A549 (cell line): ENCODE measurements around the gene POP5. TPM values are rescaled to one million over a fixed set of nuclear protein-coding genes. Genes with fewer than 3 reads are reported as not detected.
"Not testable (repeated sequence)": the region's sequence is repeated elsewhere in the genome, so short reads cannot be mapped to it uniquely, and the experiment has no call there.

Experiments
- ATAC-seq, 2 experiments: fragments of 200-7000 bp in 1 of 2; fragments of >200 bp in 1 of 2; cut with Nextera tagmentation in 1 of 2; cut with Tn5 transposase in 1 of 2; 3 replicates each; pipeline versions ENCODE4 v1.8.0 to v1.9.1; 2018 to 2020; ENCODE audit warnings: mild to moderate bottlenecking in 1 of 2, moderate library complexity in 1 of 2
- CTCF ChIA-PET: fragments of 300-600 bp; sonication (Branson Sonifier 250); formaldehyde crosslinking; extraction: SDS; loops from one replicate; lab custom pipeline; 2021; ENCODE audit warnings: antibody characterized with exemption, inconsistent platforms; lab: Yijun Ruan, JAX
- POLR2A ChIA-PET: fragments of 350-600 bp; formaldehyde crosslinking; extraction: SDS; loops from one replicate; lab custom pipeline; 2021; ENCODE audit warnings: antibody characterized with exemption, inconsistent platforms; lab: Yijun Ruan, JAX
- DNase-seq, 2 experiments: peaks; one replicate each; pipeline versions ENCODE4 v3.0.0 to v3.0.0-alpha.2; 2011 to 2016; ENCODE audit warnings: low read depth in 1 of 2, low spot score in 1 of 2
- FAIRE-seq: peaks from 2 replicates; lab custom pipeline; 2011; peaks lifted over from hg19 to GRCh38; lab: Jason Lieb, UNC
- H3K27ac ChIP-seq, 2 experiments: fragments of >200 bp; sonication (Bioruptor Twin); formaldehyde crosslinking; 3 replicates each; pipeline ENCODE4 v1.5.1; 2016 to 2017
- H3K4me1 ChIP-seq: fragments of >200 bp; sonication (Bioruptor Twin); formaldehyde crosslinking; 3 replicates; pipeline ENCODE4 v1.6.1; 2016
- H3K4me2 ChIP-seq: fragments of >200 bp; sonication (Bioruptor Twin); formaldehyde crosslinking; 3 replicates; pipeline ENCODE4 v1.6.1; 2016
- H3K4me3 ChIP-seq: fragments of >200 bp; sonication (Bioruptor Twin); formaldehyde crosslinking; 3 replicates; pipeline ENCODE4 v1.5.1; 2016
- H3K9me3 ChIP-seq: fragments of >200 bp; sonication (Bioruptor Twin); formaldehyde crosslinking; 3 replicates; pipeline ENCODE4 v1.6.1; 2016
- CBX8 ChIP-seq: fragments of 200-600 bp; sonication (generic); IDR thresholded peaks from 2 replicates; pipeline ENCODE4 v1.6.1; 2016
- CHD2 ChIP-seq: fragments of 150-350 bp; IDR thresholded peaks from 2 replicates; pipeline ENCODE4 v1.6.1; 2014; ENCODE audit warnings: low read length; ENCODE audit not compliant: partially characterized antibody
- EHMT2 ChIP-seq: fragments of 200-600 bp; sonication (generic); IDR thresholded peaks from 2 replicates; pipeline ENCODE4 v1.6.1; 2016; ENCODE audit warnings: antibody characterized with exemption, low read depth, mild to moderate bottlenecking, moderate library complexity
- HEYL ChIP-seq: fragments of 250-450 bp; sonication (Bioruptor Pico); IDR thresholded peaks from 2 replicates; pipeline ENCODE4 v1.8.0; 2021; ENCODE audit warnings: mild to moderate bottlenecking, moderate library complexity
- HOXA7 ChIP-seq: fragments of 250-450 bp; sonication (Bioruptor Pico); IDR thresholded peaks from 2 replicates; pipeline ENCODE4 v1.5.0; 2020; ENCODE audit warnings: mild to moderate bottlenecking, moderate library complexity
- HOXB5 ChIP-seq: fragments of 250-450 bp; sonication (Bioruptor Pico); IDR thresholded peaks from 2 replicates; pipeline ENCODE4 v1.5.0; 2020; ENCODE audit warnings: mild to moderate bottlenecking, moderate library complexity
- JUN ChIP-seq, 2 experiments: fragments of >200 bp; sonication (Bioruptor Twin); formaldehyde crosslinking; IDR thresholded peaks; 2 replicates in 1 of 2; 3 replicates in 1 of 2; pipeline ENCODE4 v1.6.1; 2016 to 2017
- KDM1A ChIP-seq: fragments of 200-600 bp; sonication (generic); IDR thresholded peaks from 2 replicates; pipeline ENCODE4 v1.6.1; 2016; ENCODE audit warnings: low read depth, mild to moderate bottlenecking
- KDM5A ChIP-seq: fragments of 200-600 bp; sonication (generic); IDR thresholded peaks from 2 replicates; pipeline ENCODE4 v1.6.1; 2016; ENCODE audit warnings: antibody characterized with exemption, mild to moderate bottlenecking
- MAFK ChIP-seq: fragments of 450-650 bp; IDR thresholded peaks from 2 replicates; pipeline ENCODE4 v1.6.1; 2014; ENCODE audit not compliant: partially characterized antibody
- NR3C1 ChIP-seq: fragments of >200 bp; sonication (Bioruptor Twin); formaldehyde crosslinking; IDR thresholded peaks from 3 replicates; pipeline ENCODE4 v1.6.1; 2017
- POLR2A ChIP-seq: IDR thresholded peaks from 2 replicates; pipeline ENCODE4 v1.6.1; 2012; ENCODE audit warnings: mild to moderate bottlenecking, low read length
- POLR2AphosphoS2 ChIP-seq: conservative IDR thresholded peaks from 2 replicates; pipeline ENCODE4 v1.6.1; 2012; ENCODE audit warnings: low read length, improper control_type of control experiment, inconsistent platforms
- RAD21 ChIP-seq, 2 experiments: fragments of >200 bp in 1 of 2; sonication (Bioruptor Twin) in 1 of 2; formaldehyde crosslinking in 1 of 2; IDR thresholded peaks in 1 of 2; conservative IDR thresholded peaks in 1 of 2; 2 replicates in 1 of 2; 3 replicates in 1 of 2; pipeline ENCODE4 v1.6.1; 2012 to 2018; ENCODE audit warnings: inconsistent platforms in 1 of 2
- RARB ChIP-seq: fragments of 250-450 bp; sonication (Bioruptor Pico); IDR thresholded peaks from 2 replicates; pipeline ENCODE4 v1.8.0; 2021; ENCODE audit warnings: mild to moderate bottlenecking, moderate library complexity
- SMC3 ChIP-seq: fragments of >200 bp; sonication (Bioruptor Twin); formaldehyde crosslinking; IDR thresholded peaks from 3 replicates; pipeline ENCODE4 v1.6.1; 2018; ENCODE audit warnings: inconsistent platforms
- SREBF2 ChIP-seq: fragments of 450-650 bp; IDR thresholded peaks from 2 replicates; pipeline ENCODE4 v1.6.1; 2014; ENCODE audit warnings: mild to moderate bottlenecking, moderate library complexity
- TP53 ChIP-seq: fragments of 250-450 bp; sonication (Bioruptor Pico); IDR thresholded peaks from 2 replicates; pipeline ENCODE4 v1.5.0; 2021; ENCODE audit warnings: mild to moderate bottlenecking, moderate library complexity
- ZC3H11A ChIP-seq: fragments of 450-650 bp; IDR thresholded peaks from 2 replicates; pipeline ENCODE4 v1.6.1; 2014; ENCODE audit warnings: antibody characterized with exemption, mild to moderate bottlenecking
- ZSCAN20 ChIP-seq: fragments of 250-450 bp; sonication (Bioruptor Pico); IDR thresholded peaks from 2 replicates; pipeline ENCODE4 v1.8.0; 2022; ENCODE audit warnings: mild to moderate bottlenecking, moderate library complexity
- WGBS: methylation state at CpG from one replicate; pipeline ENCODE4 v1.1.6; 2017; ENCODE audit errors: missing lambda C conversion rate; 5-methylcytosine and 5-hydroxymethylcytosine counted together
- polyA plus RNA-seq, 4 experiments: library from polyadenylated mRNA; depleted of rRNA in 3 of 4; stranded (reverse); fragments of >200 nt; fragmentation: RNase III in 1 of 4; extraction: RNeasy Plus Mini Kit Qiagen cat#74134 plus additional on column Dnase treatment in 1 of 4; gene quantifications; 2 replicates in 3 of 4; 3 replicates in 1 of 4; pipeline ENCODE4 v1.2.3, GENCODE V29; 2011 to 2017
- TF ChIP-seq, protein P1 (sequence below): fragments of 250-450 bp; sonication (Bioruptor Pico); IDR thresholded peaks from 2 replicates; pipeline ENCODE4 v1.5.0; 2020; ENCODE audit warnings: low read depth, mild to moderate bottlenecking, moderate library complexity
- TF ChIP-seq, protein P2 (sequence below): fragments of >200 bp; sonication (Bioruptor Twin); formaldehyde crosslinking; IDR thresholded peaks from 2 replicates; pipeline ENCODE4 v1.6.1; 2016
- TF ChIP-seq, protein P3 (sequence below): IDR thresholded peaks from 2 replicates; pipeline ENCODE4 v1.6.1; 2012

POP5 gene
- polyA plus RNA-seq, 2 of the 4 experiments (the other 2 are of a cell fraction): 82.4 to 111 TPM

DNA sequence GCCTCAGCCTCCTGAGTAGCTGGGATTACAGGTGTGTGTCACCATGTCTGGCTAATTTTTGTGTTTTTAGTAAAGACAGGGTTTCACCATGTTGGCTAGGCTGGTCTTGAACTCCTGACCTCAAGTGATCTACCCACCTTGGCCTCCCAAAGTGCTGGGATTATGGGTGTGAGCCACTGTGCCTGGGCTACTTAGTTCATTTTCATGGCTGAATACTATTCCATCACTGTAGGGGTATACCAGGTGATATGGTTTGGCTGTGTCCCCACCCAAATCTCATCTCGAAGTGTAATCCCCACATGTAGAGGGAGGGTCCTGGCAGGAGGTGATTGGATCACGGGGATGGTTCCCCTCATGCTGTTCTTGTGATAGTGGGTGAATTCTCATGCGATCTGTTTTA, 36.0 kb upstream of the POP5 start:
- H3K4me3 ChIP-seq, H3K4me1 ChIP-seq, FAIRE-seq, POLR2A ChIA-PET, ATAC-seq, H3K27ac ChIP-seq, H3K4me2 ChIP-seq, H3K9me3 ChIP-seq, DNase-seq: not testable (repeated sequence)
- 29% methylated on average over 3 of the region's 3 CpGs for WGBS
- CTCF ChIA-PET: interaction anchor here (1.1 kb wide), 1 partner anchor 30 kb away, joined by 4 read pairs; no protein-coding TSS in a partner anchor

DNA sequence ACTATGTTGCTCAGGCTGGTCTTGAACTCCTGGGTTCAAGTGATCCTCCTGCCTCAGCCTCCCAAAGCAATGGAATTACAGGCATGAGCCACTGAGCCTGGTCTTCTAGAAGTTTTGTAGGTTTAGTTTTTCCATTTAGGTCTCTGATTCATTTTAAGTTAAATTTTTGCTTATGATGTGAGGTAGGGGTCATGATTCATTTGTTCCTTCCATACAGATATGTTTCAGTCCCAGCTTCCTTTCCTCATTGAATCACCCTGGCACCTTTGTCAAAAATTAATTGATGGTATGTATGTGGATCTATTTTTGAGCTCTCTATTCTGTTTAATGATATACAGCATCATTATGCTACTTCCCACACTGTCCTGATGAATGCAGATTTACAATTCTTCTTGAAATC, 33.6 kb upstream of the POP5 start:
- DNase-seq (no peak), ATAC-seq (no peak), FAIRE-seq (no peak)
- TF ChIP-seq SMC3 (no peak), POLR2AphosphoS2 (no peak), CBX8 (no peak), ZSCAN20 (no peak)
- CTCF ChIA-PET: interaction anchor here (0.5 to 1.3 kb wide), 2 partner anchors 34 to 542 kb away, joined by 3 to 5 read pairs; no protein-coding TSS in a partner anchor
- no peaks in the 10 kb centered on the region for H3K4me1 ChIP-seq
- POLR2A ChIA-PET: no interaction called here
- no peaks in the 10 kb centered on the region for H3K9me3 ChIP-seq
- no peak overlapping the region for H3K4me3 ChIP-seq
- no peak overlapping the region for H3K27ac ChIP-seq
- H3K4me2 ChIP-seq: no peak overlapping the region

DNA sequence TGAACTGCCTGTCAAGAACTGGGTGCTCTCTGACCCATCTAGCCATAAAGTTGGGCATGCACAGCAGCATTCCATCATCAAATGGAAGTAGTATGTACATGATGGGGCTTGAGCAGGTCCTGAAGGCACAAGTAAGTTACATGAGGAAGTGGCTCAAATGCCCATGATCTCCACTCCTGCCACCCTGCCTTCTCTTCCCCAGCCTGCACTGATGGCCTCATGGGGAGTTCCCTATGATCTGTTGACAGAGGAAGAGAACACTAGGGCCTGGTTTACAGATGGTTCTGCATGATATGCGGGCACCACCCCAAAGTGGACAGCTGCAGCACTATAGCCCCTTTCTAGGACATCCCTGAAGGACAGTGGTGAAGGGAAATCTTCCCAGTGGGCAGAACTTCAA, 30.3 kb upstream of the POP5 start:
- FAIRE-seq, H3K27ac ChIP-seq, H3K4me1 ChIP-seq, H3K4me3 ChIP-seq, H3K4me2 ChIP-seq, ATAC-seq, H3K9me3 ChIP-seq, POLR2A ChIA-PET, DNase-seq: not testable (repeated sequence)
- WGBS: 22% methylated on average over 1 of the region's 1 CpG
- CTCF ChIA-PET: interaction anchor here (1.7 to 2.3 kb wide), 2 partner anchors 29 to 37 kb away, joined by 4 to 5 read pairs; no protein-coding TSS in a partner anchor

DNA sequence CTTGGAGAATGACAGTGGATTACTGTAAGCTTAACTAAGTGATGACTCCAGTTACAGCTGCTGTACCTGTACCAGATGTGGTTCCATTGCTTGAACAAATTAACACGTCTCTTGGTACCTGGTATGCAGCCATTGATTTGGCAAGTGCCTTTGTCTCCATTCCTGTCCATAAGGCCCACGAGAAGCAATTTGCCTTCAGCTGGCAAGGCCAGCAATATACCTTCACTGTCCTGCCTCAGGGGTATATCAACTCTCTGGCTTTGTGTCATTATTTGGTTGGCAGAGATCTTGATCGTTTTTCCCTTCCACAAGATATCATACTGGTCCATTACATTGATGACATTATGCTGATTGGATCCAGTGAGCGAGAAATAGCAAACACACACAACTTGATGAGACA, 29.4 kb upstream of the POP5 start:
- POLR2A ChIA-PET: no interaction called here
- Histone ChIP-seq H3K27ac (no peak overlapping the region), H3K4me2 (no peak overlapping the region), H3K9me3 (no peaks in the 10 kb centered on the region), H3K4me1 (no peaks in the 10 kb centered on the region), H3K4me3 (no peak overlapping the region)
- CTCF ChIA-PET: interaction anchor here (1.2 to 2.3 kb wide), 2 partner anchors 28 to 38 kb away, joined by 3 to 5 read pairs; no protein-coding TSS in a partner anchor
- WGBS: 25% methylated on average over 4 of the region's 4 CpGs
- TF ChIP-seq EHMT2 (no peak), RARB (no peak), HOXA7 (CRISPR knock-in tag) (no peak), SREBF2 (no peak), HEYL (no peak), TP53 (CRISPR knock-in tag) (no peak), JUN (IDR thresholded peaks at IDR 0.05) (no peak), NR3C1 (no peak), MAFK (no peak), HOXB5 (CRISPR knock-in tag) (no peak), POLR2A (no peak), CHD2 (no peak), ZC3H11A (no peak), RAD21 (conservative IDR thresholded peaks at IDR 0.05 in 1 of 2, IDR thresholded peaks at IDR 0.05 in 1 of 2) (no peak), KDM5A (no peak), KDM1A (no peak)
- TF ChIP-seq, protein P1, sequence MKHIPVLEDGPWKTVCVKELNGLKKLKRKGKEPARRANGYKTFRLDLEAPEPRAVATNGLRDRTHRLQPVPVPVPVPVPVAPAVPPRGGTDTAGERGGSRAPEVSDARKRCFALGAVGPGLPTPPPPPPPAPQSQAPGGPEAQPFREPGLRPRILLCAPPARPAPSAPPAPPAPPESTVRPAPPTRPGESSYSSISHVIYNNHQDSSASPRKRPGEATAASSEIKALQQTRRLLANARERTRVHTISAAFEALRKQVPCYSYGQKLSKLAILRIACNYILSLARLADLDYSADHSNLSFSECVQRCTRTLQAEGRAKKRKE: no peak
- TF ChIP-seq, protein P2, sequence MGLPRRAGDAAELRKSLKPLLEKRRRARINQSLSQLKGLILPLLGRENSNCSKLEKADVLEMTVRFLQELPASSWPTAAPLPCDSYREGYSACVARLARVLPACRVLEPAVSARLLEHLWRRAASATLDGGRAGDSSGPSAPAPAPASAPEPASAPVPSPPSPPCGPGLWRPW: no peak
- TF ChIP-seq, protein P3, sequence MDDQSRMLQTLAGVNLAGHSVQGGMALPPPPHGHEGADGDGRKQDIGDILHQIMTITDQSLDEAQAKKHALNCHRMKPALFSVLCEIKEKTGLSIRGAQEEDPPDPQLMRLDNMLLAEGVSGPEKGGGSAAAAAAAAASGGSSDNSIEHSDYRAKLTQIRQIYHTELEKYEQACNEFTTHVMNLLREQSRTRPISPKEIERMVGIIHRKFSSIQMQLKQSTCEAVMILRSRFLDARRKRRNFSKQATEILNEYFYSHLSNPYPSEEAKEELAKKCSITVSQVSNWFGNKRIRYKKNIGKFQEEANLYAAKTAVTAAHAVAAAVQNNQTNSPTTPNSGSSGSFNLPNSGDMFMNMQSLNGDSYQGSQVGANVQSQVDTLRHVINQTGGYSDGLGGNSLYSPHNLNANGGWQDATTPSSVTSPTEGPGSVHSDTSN: no peak
- ATAC-seq: no peak
- no peak for FAIRE-seq
- no peak for DNase-seq
